HG02763 (cell line): Measurements from ENCODE around the gene ACO1.

Source experiments
- ATAC-seq: cut with Tn5 transposase; IDR thresholded peaks from one replicate; pipeline ENCODE4 v1.9.1; 2021; ENCODE audit warnings: mild to moderate bottlenecking, moderate library complexity; ENCODE audit not compliant: unreplicated experiment

ACO1 gene

DNA sequence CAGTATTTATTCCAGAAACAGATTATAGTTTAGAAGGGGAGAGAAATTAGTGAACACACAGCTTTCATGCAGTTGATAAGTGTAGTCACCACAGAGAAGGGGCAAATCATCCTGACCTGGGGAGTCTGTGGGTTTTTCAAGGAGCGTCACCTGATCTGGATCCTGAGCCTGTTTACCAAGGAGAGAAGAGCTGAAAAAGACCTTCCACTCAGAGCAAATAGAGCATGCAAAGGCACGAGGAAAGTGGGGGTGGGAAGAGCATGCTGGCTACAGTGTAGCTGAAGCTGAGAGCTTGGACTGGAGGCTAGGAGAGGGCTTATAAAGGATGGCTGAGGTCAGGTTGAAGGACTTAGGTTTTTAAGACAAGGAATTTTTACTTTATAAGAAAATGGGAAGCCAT lies 30.4 kb downstream of the ACO1 start:
- ATAC-seq = no peak

DNA sequence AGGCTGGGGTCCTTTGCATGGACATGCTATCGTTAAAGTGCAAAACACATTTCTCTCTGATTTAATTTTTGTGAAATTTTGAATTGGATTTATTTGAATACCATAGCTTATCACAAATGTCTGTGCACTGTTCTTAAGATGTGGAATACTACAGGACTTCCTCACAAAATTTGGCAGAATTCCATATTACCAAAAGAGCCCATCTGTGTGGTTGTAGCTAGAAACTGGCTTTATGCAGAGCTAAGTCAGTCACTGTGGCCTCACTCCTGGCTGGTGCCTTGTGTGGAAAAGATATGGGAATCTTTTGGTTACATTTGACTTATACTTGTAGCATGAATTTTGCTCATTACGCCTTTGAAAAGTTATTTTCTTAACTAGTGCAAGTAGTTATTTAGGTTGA lies 35.5 kb downstream of the ACO1 start:
- ATAC-seq = no peak

DNA sequence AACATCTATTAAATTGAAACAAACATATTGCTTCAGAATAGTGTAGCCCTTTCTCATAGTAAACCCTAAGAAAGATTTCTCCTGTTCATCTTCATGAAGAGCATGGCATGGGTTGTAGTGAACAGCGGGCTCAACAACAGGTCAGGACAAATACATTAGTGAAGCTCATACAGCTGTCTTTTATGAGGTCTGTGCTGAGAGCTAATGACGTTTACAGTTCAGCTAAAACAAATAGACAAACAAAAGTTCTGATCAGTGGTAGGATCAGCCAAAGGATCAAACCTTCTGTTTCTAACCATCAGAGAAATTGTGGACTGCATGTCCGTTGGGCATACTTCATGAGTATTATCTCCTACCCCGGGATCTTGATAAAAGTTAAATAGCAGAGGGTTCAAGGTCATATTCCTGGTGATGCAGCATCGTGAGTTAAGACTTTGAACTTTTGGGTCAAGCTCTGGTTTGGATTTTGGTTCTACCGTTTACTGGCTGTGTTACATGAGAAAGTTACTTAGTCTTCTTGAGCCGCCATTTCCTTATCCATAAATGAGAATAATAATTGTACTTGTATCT lies 37.9 kb downstream of the ACO1 start:
- ATAC-seq = no peak

DNA sequence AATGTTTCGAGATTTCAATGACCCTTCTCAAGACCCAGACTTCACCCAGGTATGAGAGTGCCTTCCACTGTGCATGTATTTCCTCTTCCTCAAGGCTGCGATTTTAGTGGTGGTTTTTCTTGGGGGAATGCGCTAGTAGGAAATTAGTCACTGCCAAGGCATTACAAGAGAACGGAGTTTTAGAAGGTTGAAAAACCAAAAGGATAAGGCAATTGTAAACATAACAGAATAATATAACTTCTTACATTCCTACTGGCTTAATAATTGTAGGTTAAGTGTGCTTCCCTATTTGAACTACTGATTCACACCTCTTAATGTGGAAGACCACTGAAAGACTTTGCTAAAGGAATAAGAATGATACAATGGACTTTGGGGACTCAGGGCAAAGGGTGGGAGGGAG lies 38.9 kb downstream of the ACO1 start:
- no peak for ATAC-seq

DNA sequence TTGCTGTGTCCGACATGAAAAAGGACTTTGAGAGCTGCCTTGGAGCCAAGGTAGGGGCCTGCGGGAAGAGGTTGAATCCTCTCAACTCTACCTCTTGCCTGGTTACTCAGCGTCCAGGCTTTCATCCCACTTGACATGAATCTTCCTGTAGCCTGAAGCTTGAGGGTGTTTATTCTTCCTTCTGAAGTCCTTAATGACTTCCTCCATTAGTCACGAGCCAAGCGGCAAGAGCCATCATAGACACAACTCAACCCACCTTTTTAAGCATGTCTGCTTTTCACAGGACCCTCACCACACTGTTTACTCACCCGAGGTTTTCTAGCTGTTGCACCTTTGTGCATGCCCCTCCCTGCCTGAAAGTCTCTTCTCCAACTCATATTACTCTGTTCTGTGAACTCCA lies 40.2 kb downstream of the ACO1 start:
- no peak for ATAC-seq

DNA sequence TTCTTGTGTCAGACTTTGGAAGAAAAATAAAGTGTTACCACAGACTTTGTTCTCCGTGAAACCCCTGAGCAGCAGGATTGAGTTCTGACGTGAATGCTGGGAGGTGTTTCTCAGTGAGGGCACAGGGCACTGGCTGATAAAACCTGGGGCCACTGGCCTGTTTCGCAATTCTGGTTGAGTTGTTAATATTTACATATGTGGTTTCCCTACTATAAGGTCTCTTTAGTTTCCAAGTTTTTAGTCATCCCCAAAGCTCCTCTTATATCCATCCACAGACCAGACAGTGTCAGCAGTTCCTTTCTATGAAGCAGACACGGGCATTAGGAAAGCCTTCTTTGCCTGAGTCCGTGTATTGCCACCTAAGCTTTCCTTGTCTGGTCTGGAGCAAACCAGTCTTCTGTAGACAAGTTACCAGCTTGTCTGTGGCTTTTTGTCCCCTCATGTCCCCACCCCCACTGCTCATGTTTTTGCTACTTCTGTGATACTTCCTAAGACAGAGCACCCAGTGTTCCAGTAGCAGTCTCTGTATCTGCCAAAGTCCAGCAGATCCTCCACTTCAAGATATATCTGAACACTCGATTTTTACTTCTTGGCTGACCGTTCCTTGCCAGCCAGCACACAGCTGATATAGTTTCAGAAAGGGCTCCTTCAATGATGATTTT lies 42.0 kb downstream of the ACO1 start:
- no peak for ATAC-seq

DNA sequence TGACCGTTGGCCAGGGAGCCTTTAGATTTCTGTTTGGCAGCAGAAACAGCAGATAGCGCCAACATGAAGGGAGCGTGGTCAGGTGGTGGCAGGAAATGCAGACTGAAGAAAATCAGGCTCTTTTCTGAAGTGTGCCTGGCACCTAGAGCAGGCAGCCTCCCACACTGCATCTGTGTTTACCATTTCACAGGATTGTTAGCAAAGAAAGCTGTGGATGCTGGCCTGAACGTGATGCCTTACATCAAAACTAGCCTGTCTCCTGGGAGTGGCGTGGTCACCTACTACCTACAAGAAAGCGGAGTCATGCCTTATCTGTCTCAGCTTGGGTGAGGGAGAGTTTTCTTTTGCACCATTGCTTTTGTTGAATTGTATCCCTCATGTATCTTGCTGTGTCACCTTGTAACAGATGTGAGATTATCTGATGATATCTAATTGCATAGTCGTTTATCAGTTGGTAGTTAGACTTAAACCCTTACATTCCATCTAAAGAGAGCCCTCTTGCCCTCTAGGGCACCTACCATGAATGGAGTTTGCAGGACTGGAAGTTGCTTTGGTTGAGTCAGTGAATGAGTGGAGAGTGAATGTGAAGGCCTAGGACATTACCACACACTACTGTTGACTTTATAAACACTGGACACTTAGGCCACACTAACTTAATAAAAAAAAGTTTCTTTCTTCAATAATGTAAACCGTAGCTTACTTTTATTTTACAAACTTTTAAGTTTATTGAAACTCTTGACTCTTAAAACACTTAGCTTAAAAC lies 42.8 kb downstream of the ACO1 start:
- ATAC-seq = no peak

DNA sequence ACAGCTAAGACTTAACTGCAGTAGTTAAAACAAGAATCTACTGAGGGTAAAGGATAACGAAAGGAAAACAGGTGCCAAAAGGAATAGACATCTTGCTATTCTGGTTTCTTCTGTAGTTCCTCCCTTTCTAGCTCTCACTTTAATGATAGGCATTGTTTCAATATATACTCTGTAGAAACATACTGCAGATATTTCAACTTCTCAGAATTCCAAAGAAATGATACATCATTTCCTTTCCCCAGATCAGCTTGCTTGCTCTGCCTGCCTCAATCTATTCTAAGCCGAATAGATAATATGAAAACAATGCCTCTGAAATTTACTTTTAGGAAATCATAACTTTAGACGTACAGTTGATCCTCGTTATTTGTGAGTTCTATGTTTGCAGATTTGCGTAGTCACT lies 46.3 kb downstream of the ACO1 start:
- no peak for ATAC-seq

DNA sequence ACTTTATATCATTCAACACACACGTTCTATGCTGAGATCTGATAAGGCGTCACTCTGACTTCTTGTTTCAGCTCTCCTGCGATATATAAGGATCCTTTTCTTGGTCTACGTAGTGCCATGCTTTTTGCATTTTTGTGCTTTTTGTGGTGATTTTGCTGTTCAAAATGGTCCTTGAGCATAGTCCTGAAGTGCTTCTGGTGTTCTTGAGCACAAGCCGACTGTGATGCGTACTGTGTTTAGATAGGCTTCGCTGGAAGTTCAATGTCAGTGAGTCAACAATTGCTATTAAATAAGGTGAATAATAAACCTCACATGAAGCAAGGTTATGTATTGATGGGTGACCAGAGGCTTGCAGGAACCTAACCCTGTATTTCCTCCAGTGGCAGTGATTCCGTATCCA lies 46.8 kb downstream of the ACO1 start:
- no peak for ATAC-seq

DNA sequence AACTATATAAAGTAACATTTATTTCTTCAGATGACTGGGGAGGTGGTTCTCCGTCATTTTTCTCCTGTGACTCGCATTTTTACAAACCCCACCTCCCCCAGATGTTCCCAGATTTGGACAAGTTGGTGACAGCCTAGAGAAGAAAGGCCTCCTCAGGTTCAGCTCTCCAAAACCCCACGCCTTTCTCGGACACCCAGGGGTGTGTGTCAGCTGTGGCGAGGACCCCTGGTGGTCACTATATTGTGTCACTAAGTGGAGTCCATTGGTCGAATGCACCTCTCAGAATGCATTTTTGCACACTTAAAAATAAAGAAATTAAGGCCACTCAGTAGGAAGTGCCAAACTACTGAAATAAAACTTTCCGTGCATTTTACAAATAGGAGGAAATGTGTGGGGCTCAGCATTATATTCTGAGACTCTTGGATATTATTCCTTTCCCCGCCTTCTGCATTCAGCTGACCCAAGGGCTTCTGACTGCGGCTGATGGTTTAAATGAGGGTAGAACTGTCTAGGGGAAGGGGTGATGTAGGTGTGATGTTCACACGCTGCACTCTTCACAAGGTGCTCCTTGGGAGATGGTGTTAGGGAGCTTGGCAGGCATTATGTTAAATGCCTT lies 47.6 kb downstream of the ACO1 start:
- ATAC-seq = no peak

DNA sequence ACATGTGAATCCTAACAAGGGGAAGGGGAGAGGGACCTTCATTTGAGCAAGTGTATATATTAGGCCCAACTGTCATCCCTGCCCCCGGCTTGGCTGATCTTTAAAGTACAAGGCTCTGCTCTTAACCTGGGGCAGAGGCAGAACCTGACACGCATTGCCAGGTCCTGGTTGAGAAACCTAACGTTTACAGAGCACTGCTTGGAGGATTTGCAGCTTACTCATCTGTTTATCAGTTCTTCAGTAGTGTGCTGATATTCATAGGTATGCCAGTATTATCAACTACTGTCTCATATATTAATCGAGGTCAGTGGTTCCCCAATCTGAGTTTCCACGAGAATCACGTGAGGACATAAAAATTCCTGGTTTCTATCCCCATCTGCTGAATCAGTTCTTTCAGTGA lies 50.4 kb downstream of the ACO1 start:
- no peak for ATAC-seq

DNA sequence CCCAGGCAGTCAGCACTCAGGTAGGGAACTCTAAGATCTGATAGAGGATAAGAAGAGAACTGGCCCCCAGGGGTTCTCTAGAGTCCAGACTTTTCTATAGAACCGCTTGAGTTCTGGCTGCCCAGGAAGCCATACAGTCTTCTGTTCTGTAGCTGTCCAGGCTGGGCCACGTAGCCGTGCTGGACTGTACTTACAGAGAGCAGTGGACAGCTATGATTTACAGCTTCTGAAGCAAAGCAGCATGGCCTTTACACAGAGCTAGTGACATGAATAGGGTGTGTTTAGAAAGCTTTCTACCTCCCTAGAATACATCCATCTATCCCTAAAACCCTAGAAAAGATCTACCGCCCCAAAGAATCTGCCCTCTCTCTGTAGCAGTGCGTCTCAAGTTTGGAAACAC lies 57.2 kb downstream of the ACO1 start:
- no peak for ATAC-seq

DNA sequence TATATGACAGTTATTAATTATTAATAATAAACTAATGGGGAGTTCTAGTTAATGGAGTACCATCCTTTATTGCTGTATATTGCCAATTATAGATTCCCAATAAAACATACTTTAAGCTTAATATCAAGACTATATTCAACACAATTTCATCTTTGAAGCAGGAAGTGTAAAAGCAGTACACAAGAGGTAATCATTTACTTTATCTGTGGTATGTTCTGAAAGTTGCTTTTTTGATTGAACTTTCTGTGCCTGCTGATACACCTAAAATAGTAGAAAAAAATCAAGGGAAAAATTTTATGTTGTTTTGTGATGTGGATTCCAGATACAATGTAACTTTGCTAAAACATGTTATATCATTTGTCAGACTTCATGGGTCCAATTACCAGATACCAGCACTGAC lies 58.0 kb downstream of the ACO1 start:
- no peak for ATAC-seq

DNA sequence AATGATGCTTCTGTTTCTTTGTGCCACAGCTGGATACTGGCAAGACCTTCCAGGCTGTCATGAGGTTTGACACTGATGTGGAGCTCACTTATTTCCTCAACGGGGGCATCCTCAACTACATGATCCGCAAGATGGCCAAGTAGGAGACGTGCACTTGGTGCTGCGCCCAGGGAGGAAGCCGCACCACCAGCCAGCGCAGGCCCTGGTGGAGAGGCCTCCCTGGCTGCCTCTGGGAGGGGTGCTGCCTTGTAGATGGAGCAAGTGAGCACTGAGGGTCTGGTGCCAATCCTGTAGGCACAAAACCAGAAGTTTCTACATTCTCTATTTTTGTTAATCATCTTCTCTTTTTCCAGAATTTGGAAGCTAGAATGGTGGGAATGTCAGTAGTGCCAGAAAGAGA lies 65.5 kb downstream of the ACO1 start:
- no peak for ATAC-seq

DNA sequence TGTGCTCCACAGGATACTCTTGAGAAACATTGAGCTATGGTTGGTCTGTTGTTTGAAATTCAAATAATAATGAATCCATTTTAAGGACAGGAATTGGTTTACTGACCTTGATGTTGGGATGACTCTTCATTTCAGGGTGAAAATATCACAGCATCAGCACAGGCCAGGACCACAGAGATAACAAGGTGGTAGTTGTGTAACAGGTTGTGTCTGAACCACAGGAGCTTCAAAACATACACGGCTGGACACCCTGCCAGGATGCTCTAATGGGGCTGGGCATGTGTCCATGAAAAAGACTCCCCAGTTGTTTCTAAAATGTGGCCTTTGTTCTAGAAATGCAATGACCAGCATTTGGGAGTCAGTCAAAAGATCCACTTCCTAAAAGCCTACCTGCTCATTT lies 69.8 kb downstream of the ACO1 start:
- ATAC-seq = no peak

DNA sequence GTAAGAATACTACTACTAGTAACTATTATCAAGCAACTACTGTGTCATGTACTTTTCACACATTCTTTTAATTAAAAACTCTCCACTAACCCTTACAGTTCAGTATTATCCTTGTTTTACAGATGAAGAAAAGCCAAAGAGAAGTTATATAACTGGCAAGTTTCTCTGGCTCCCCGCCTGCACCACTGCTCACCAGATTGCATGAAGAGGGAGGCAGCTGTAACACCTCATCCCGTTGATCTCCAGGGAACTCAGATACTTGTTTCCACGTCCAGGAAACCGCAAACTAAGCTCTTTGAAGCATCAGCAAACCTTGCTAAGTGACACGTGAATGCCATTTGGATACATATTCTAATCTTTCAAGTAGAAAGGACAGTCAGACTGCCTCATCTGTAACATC lies 71.3 kb downstream of the ACO1 start:
- ATAC-seq = no peak

DNA sequence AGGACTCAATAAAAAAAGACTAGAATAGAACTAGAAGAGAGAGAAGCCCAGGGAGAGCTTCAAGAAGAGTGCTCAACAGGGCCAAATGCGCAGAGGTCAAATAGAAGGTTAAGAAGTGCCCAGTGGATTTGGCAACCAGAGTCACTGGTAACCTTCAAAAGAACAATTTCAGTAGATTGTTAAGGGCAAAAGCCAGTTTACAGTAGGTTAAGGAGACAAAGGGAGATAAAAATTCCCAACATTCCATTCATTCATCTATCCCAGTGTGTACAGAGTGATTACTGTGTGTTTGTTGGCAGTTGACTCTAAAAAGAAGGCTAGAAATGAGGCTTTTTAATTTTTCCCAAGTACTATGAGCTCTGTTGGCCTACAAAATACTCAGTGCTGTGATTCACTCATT lies 72.1 kb downstream of the ACO1 start:
- ATAC-seq = no peak

DNA sequence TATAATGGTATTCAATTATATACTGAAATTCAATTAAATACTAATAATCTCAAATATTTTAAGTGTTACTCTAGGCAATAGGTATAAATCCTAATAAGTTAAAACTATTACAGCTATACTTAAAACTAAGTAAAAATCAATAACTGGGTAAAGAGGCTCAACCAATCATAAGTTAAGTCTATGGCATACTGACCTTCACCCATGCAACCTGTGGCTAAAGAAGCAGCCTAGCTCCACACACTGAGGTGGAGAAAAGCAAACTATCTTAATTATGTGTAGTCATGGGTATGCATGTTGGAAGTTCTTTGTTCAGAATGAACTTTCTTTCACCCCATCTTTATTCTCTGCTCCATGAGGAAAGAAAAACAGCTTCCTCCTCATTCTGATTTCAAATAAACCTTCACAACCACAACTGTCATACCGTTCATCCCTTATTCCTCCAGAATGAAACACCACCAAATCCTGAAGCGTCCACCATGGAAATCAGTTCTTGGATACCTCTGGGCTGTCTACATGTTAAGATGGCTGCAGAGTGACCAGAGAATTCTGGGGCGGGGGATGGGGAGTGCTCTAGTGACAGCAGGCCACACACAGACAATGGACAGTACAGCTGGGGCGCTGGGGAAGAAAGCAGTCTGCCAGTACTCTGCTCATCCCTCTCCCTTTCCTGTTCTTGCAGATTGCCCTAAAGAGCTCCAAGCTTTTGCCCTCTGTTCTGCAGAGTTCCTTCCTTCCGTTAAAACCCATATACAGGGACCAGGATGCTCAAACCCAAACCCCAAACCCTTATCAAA lies 79.3 kb downstream of the ACO1 start:
- ATAC-seq = no peak

DNA sequence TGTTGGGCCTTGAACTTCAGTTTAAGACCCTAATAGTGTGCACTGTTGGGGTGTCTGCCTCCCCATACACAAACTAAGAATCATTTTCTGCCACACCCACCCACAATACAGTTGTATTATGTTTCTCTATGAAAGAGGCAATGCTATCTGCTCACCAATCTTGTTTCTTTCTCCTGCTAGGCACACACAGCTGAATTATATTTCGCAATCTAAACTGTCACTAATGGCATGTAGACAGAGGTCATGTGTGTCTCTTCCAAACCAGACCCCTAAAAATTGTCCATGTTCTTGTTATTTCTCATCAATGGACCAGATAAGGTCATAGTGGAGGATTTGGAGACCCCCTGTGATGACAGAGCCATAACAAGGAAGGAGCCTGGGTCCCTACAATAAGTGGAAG lies 84.3 kb downstream of the ACO1 start:
- no peak for ATAC-seq

DNA sequence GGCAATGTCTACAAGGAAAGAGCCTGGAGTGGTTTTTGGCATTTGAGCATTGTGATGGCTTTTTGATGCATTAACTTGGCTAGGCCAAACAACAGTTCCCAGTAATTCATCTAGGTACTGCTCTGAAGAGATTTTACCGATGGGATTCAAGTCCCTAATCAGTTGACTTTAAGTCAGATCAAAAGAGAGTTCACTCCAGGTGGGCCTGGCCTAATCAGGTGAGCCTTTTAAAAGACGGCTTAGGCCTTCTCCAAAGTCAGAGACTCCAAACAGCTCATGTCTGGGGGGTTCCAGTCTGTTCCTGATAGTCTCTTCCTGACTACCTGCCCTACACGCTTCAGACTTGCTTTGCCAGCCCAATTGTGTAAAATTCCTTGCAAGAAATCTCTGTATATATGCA lies 87.9 kb downstream of the ACO1 start:
- no peak for ATAC-seq

DNA sequence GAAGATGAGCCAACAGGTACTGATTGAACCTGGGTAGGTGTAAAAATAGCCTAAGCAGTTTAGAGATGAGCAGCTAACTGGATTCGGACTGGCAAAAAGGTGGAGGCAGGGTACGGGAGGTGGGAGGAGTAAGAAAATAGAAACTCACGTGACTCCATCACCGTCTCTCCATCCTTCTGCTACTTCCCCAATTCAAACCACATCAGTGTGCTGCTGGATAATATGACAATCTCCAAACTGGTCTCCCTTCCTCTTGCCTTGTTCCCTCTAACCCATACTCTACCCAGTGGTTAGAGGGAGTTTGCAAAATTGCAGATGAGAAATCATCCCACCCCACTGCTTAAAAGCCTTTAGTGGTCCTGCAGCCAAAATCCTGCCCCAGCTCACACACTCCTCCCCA lies 98.9 kb downstream of the ACO1 start:
- no peak for ATAC-seq
